Stomach smooth muscle (tissue), 2 donors: Measurements from ENCODE around the gene RPS18.

Experiments used
- H3K27ac ChIP-seq: one replicate; pipeline ENCODE4 v1.7.0; 2013; ENCODE audit warnings: mild to moderate bottlenecking, low read length, inconsistent platforms
- H3K27me3 ChIP-seq, 2 donors: one replicate each; pipeline ENCODE4 v1.7.0; 2013; ENCODE audit warnings: low read length in 2 of 2; ENCODE audit not compliant: insufficient read depth in 2 of 2, control insufficient read depth in 1 of 2
- H3K36me3 ChIP-seq, 2 donors: one replicate each; pipeline ENCODE4 v1.7.0; 2013; ENCODE audit warnings: low read length in 2 of 2; ENCODE audit not compliant: control insufficient read depth in 2 of 2, insufficient read depth in 2 of 2
- H3K4me1 ChIP-seq: one replicate; pipeline ENCODE4 v1.7.0; 2013; ENCODE audit warnings: low read length; ENCODE audit not compliant: control insufficient read depth, insufficient read depth
- H3K4me3 ChIP-seq, 2 donors: one replicate each; pipeline ENCODE4 v1.7.0; 2013; ENCODE audit warnings: low read length in 2 of 2
- H3K9ac ChIP-seq, 2 donors: one replicate each; pipeline ENCODE4 v1.7.0; 2013; ENCODE audit warnings: low read length in 2 of 2, mild to moderate bottlenecking in 1 of 2
- H3K9me3 ChIP-seq, 2 donors: one replicate each; pipeline ENCODE4 v1.7.0; 2013; ENCODE audit warnings: low read length in 2 of 2; ENCODE audit not compliant: control insufficient read depth in 2 of 2
- donor health status: healthy.
- donor health status: Pancreatic carcinoma.

RPS18 gene

GRCh38 chr6:33304216-33304615 lies 32.3 kb downstream of the RPS18 start:
- H3K4me3 ChIP-seq: no peak overlapping the region
- peaks cover 12% of the 10 kb centered on the region for H3K4me1 ChIP-seq
- peaks cover 28 to 29% of the 10 kb centered on the region in 2 donors for H3K36me3 ChIP-seq
- no peak overlapping the region for H3K27ac ChIP-seq
- no peak overlapping the region for H3K9ac ChIP-seq
- H3K27me3 ChIP-seq: no peaks in the 10 kb centered on the region
- H3K9me3 ChIP-seq: no peaks in the 10 kb centered on the region

- Histone ChIP-seq H3K4me1 (peaks cover 7% of the 10 kb centered on the region), H3K27ac (no peak overlapping the region), H3K36me3 (peaks cover 28 to 29% of the 10 kb centered on the region in 2 donors), H3K4me3 (no peak overlapping the region), H3K9ac (no peak overlapping the region), H3K27me3 (no peaks in the 10 kb centered on the region), H3K9me3 (no peaks in the 10 kb centered on the region)
Observed at GRCh38 chr6:33305052-33305451, 33.2 kb downstream of the RPS18 start.

- Histone ChIP-seq H3K36me3 (peaks cover 28 to 29% of the 10 kb centered on the region in 2 donors), H3K9me3 (no peaks in the 10 kb centered on the region), H3K27me3 (no peaks in the 10 kb centered on the region), H3K4me3 (no peak overlapping the region), H3K9ac (no peak overlapping the region), H3K4me1 (peaks cover 6% of the 10 kb centered on the region), H3K27ac (no peak overlapping the region)
Observed at GRCh38 chr6:33306356-33306755, 34.5 kb downstream of the RPS18 start.

GRCh38 chr6:33312361-33313104 lies 40.7 kb downstream of the RPS18 start:
- Histone ChIP-seq H3K27ac (peak overlapping the region; percentile 89), H3K9ac (peak overlapping the region; percentile 90 to 91), H3K36me3 (peaks cover 0 to 2% of the 10 kb centered on the region in 2 donors), H3K27me3 (no peaks in the 10 kb centered on the region), H3K4me1 (peaks cover 33% of the 10 kb centered on the region), H3K4me3 (peak overlapping the region; percentile 91 to 99), H3K9me3 (no peaks in the 10 kb centered on the region)

- H3K4me3 ChIP-seq: peak overlapping the region; percentile 91 to 99
- no peaks in the 10 kb centered on the region for H3K9me3 ChIP-seq
- H3K9ac ChIP-seq: peak overlapping the region; percentile 90 to 91
- peak overlapping the region; percentile 89 for H3K27ac ChIP-seq
- peaks cover 0 to 2% of the 10 kb centered on the region in 2 donors for H3K36me3 ChIP-seq
- peaks cover 36% of the 10 kb centered on the region for H3K4me1 ChIP-seq
- H3K27me3 ChIP-seq: no peaks in the 10 kb centered on the region
Observed at GRCh38 chr6:33313105-33313708, 41.3 kb downstream of the RPS18 start.

GRCh38 chr6:33313709-33314514 lies 42.0 kb downstream of the RPS18 start, which contains the start of gene TAPBP:
Gene TAPBP, minus strand, starts transcription at chr6:33314078. Its CDS starts 37 bp downstream, at chr6:33314041.
- Histone ChIP-seq H3K27me3 (no peaks in the 10 kb centered on the region), H3K9ac (peak within 1 kb of the TSS; percentile 90 to 91), H3K36me3 (peaks cover 1 to 5% of the 10 kb centered on the region in 2 donors), H3K4me3 (peak within 1 kb of the TSS; percentile 91 to 99), H3K9me3 (no peaks in the 10 kb centered on the region), H3K4me1 (peaks cover 43% of the 10 kb centered on the region), H3K27ac (peak within 1 kb of the TSS; percentile 89)

- Histone ChIP-seq H3K9ac (peak overlapping the region in 1 of 2 donors; percentile 91), H3K27ac (peak overlapping the region; percentile 89), H3K36me3 (peaks cover 8 to 11% of the 10 kb centered on the region in 2 donors), H3K4me1 (peaks cover 45% of the 10 kb centered on the region), H3K4me3 (peak overlapping the region; percentile 91 to 99), H3K27me3 (no peaks in the 10 kb centered on the region), H3K9me3 (no peaks in the 10 kb centered on the region)
Observed at GRCh38 chr6:33314515-33314942, 42.7 kb downstream of the RPS18 start.

- Histone ChIP-seq H3K4me3 (peak overlapping the region; percentile 91 to 99), H3K36me3 (peaks cover 13 to 17% of the 10 kb centered on the region in 2 donors), H3K27me3 (no peaks in the 10 kb centered on the region), H3K9me3 (no peaks in the 10 kb centered on the region), H3K27ac (peak overlapping the region; percentile 89), H3K9ac (peak overlapping the region in 1 of 2 donors; percentile 91), H3K4me1 (peaks cover 47% of the 10 kb centered on the region)
Observed at GRCh38 chr6:33314943-33315792, 43.3 kb downstream of the RPS18 start.

GRCh38 chr6:33315793-33316602 lies 44.1 kb downstream of the RPS18 start:
- H3K27ac ChIP-seq: peak overlapping the region; percentile 89
- H3K36me3 ChIP-seq: peaks cover 20 to 25% of the 10 kb centered on the region in 2 donors
- no peaks in the 10 kb centered on the region for H3K9me3 ChIP-seq
- H3K4me1 ChIP-seq: peaks cover 55% of the 10 kb centered on the region
- H3K4me3 ChIP-seq: no peak overlapping the region
- no peak overlapping the region for H3K9ac ChIP-seq
- H3K27me3 ChIP-seq: no peaks in the 10 kb centered on the region
